ENCODE measurements around the gene YJEFN3.

The YJEFN3 gene

GRCh38 chr19:19528721-19529490, at the start of gene YJEFN3:
YJEFN3 (plus strand) TSS chr19:19528911; CDS start chr19:19528933, 22 bp downstream.
- Mint-ChIP-seq H3K27me3 (no peaks in the 10 kb centered on the region), H3K36me3 (no peaks in the 10 kb centered on the region), H3K4me3 (no peak within 1 kb of the TSS), H3K27ac (peak within 1 kb of the TSS; percentile 53), H3K9me3 (no peaks in the 10 kb centered on the region), H3K4me1 (peaks cover 9% of the 10 kb centered on the region)
- ATAC-seq (ENCODE audit: low read depth): no peak
- DNase-seq (ENCODE audit: low spot score in 2 of 2): no peak

GRCh38 chr19:19480688-19481087, 48.0 kb upstream of the YJEFN3 start:
- Mint-ChIP-seq H3K9me3 (no peaks in the 10 kb centered on the region), H3K36me3 (peaks cover 11% of the 10 kb centered on the region), H3K27me3 (no peaks in the 10 kb centered on the region), H3K4me3 (no peak overlapping the region), H3K27ac (peak overlapping the region; percentile 70), H3K4me1 (peaks cover 36% of the 10 kb centered on the region)
- DNase-seq (ENCODE audit: low spot score in 2 of 2) (no peak), ATAC-seq (ENCODE audit: low read depth) (no peak)

DNA sequence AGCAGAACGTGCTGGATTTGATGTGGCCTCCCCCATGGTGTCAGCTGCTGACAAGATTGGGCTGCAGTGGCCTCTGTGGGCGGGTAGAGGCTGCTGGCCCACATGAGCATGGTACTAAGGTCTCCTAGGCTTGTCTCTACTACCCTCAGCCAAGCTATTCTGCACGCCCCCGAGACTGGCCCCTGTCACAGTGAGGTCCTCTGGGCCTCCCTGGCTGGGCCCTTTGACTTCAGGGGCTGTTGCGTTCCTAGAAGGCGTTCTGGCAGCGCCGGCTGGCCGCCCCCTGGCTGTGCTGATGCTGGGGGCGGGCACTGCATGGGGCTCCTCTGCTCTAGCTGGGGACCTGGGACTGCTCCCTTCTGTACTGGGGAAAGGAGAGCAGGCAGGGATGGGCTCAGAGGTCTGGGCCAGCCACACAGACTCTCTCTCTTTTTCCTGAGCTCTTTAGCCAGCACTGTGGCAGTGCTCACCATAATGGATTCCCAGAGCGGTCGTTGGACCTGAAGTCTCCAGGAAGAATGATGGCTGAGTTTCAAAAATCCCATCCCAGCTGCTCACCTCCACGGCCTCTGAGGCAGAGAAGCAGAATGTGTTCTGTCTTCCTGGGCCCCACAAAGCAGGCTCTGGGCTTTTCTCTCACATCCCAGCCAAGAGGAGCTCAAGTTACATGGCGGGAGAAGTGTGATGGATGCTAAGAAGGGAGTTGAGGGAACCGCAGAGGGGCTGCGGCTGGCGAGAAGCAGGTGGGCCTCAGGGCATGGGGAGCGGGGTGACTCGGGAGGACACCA, 45.7 kb upstream of the YJEFN3 start:
- DNase-seq (ENCODE audit: low spot score in 2 of 2): no peak
- H3K4me1 Mint-ChIP-seq: peaks cover 30% of the 10 kb centered on the region
- no peak for ATAC-seq (ENCODE audit: low read depth)
- peaks cover 8% of the 10 kb centered on the region for H3K36me3 Mint-ChIP-seq
- H3K27ac Mint-ChIP-seq: peak overlapping the region; percentile 67
- no peak overlapping the region for H3K4me3 Mint-ChIP-seq
- H3K27me3 Mint-ChIP-seq: no peaks in the 10 kb centered on the region
- no peaks in the 10 kb centered on the region for H3K9me3 Mint-ChIP-seq

GRCh38 chr19:19485161-19485997, 43.3 kb upstream of the YJEFN3 start:
- no peak for DNase-seq (ENCODE audit: low spot score in 2 of 2)
- peak; percentile 33 for ATAC-seq (ENCODE audit: low read depth)
- peak overlapping the region; percentile 85 for H3K27ac Mint-ChIP-seq
- H3K4me3 Mint-ChIP-seq: no peak overlapping the region
- H3K36me3 Mint-ChIP-seq: peaks cover 6% of the 10 kb centered on the region
- no peaks in the 10 kb centered on the region for H3K9me3 Mint-ChIP-seq
- no peaks in the 10 kb centered on the region for H3K27me3 Mint-ChIP-seq
- H3K4me1 Mint-ChIP-seq: peaks cover 36% of the 10 kb centered on the region

DNA sequence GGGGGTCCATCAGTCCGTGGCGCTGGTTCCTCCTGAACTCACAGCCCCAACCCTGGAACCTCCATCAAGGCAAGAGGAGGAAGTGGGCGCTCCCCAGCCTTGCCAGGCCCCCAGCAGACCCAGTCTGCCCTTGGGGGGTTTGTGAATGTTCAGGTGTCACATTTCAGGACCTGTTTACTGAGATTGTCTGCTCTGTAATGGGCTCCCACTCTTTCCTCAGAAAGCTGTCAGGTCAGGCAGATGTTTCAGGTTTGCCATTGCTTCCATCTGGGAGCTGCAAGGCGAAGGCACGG, 42.8 kb upstream of the YJEFN3 start:
- H3K27ac Mint-ChIP-seq: no peak overlapping the region

DNA sequence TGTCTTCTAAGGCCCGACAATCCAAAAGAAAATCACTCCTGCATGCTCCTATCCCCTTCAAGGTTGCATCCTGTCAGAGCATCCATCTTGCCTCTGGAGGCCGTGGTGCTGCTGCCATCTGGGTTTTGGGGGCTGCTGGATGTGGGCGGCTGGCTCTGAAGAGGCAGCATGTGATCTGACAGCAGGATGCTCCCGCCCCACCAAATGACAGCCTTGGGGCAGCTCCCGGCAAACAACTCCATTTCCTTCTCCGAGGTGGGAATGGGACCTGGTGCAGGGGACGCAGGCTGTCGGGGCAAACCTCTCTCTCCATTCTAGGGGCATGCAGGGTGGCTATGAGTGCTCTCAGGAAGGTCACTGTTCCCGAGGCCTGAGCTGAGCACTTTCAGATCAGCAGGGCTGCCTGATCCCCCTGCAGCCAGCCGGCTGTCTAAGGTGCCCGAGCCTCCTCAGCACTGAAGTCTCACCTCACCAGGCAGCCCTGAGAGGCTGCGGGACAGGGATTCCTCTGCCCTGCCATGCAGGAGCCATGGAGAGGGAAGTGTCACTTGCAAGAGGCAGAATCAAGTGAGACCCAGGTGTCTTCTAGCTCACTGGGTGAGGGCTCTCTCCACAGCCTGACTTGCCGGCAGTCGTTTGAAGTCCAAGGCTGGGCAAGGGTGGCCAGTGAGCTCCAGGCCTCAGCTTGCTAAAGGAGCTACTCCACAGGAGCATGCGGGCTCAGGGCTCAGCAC, 42.2 kb upstream of the YJEFN3 start:
- no peaks in the 10 kb centered on the region for H3K9me3 Mint-ChIP-seq
- peaks cover 35% of the 10 kb centered on the region for H3K4me1 Mint-ChIP-seq
- no peak for ATAC-seq (ENCODE audit: low read depth)
- peak overlapping the region; percentile 97 for H3K27ac Mint-ChIP-seq
- H3K27me3 Mint-ChIP-seq: no peaks in the 10 kb centered on the region
- no peak for DNase-seq (ENCODE audit: low spot score in 2 of 2)
- peaks cover 6% of the 10 kb centered on the region for H3K36me3 Mint-ChIP-seq
- no peak overlapping the region for H3K4me3 Mint-ChIP-seq

More for the DNA sequence above, 42.8 kb upstream of the YJEFN3 start:
- DNase-seq (ENCODE audit: low spot score in 2 of 2) (no peak), ATAC-seq (ENCODE audit: low read depth) (no peak)
- H3K27me3 Mint-ChIP-seq: no peaks in the 10 kb centered on the region
- no peaks in the 10 kb centered on the region for H3K9me3 Mint-ChIP-seq
- no peak overlapping the region for H3K4me3 Mint-ChIP-seq
- peaks cover 37% of the 10 kb centered on the region for H3K4me1 Mint-ChIP-seq
- peaks cover 6% of the 10 kb centered on the region for H3K36me3 Mint-ChIP-seq

- Mint-ChIP-seq H3K4me1 (peaks cover 35% of the 10 kb centered on the region), H3K36me3 (peaks cover 6% of the 10 kb centered on the region), H3K27me3 (no peaks in the 10 kb centered on the region), H3K4me3 (no peak overlapping the region), H3K9me3 (no peaks in the 10 kb centered on the region), H3K27ac (peak overlapping the region; percentile 97)
- DNase-seq (ENCODE audit: low spot score in 2 of 2) (no peak), ATAC-seq (ENCODE audit: low read depth) (no peak)
Observed at GRCh38 chr19:19487077-19487949, 41.4 kb upstream of the YJEFN3 start.

DNA sequence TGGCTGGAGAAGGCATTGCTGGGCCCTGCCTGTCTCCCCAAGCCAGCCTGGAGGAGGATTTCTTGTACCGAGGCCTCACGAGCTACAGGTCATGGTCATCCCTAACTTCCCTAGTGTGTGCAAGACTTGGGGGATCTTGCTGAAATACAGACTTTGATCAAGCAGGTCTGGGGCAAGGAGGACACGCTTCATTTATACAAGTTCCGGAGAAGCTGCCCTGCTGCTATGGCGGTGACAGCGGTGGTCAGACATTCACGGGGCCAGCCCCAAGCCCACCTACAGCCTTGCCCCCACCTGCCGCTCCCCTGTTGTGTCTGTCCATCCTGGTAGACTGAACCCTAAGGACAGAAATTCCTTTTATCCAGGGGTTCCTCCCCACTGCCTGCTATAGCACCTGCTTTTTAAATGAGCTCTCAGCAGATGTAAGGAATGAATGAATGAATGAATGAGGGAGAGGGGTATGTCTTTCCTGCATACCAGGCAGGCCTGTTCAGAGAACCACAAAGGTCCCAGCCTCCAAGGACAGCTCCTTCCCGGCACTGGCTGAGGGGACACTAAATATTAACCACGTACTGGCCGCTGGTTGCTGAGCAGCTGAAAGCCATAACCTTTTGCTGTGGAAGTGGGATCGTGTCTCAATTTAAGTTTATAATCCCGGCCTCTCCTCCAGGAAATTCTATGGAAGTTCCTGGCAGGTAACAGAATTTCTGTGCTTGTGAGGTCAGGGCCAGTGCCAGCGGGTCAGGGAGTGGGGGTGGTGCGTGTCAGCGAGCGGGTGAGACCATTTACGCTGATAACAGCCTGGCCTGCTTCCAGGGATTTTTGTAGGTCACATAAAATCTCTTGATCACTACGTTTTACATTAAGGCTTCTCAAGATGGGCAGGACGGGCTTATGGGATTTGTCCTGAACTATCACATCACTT, 40.5 kb upstream of the YJEFN3 start:
- H3K27me3 Mint-ChIP-seq: no peaks in the 10 kb centered on the region
- ATAC-seq (ENCODE audit: low read depth) (no peak), DNase-seq (ENCODE audit: low spot score in 2 of 2) (no peak)
- H3K27ac Mint-ChIP-seq: peak overlapping the region; percentile 97
- peaks cover 30% of the 10 kb centered on the region for H3K4me1 Mint-ChIP-seq
- H3K36me3 Mint-ChIP-seq: peaks cover 4% of the 10 kb centered on the region
- H3K9me3 Mint-ChIP-seq: no peaks in the 10 kb centered on the region
- no peak overlapping the region for H3K4me3 Mint-ChIP-seq

DNA sequence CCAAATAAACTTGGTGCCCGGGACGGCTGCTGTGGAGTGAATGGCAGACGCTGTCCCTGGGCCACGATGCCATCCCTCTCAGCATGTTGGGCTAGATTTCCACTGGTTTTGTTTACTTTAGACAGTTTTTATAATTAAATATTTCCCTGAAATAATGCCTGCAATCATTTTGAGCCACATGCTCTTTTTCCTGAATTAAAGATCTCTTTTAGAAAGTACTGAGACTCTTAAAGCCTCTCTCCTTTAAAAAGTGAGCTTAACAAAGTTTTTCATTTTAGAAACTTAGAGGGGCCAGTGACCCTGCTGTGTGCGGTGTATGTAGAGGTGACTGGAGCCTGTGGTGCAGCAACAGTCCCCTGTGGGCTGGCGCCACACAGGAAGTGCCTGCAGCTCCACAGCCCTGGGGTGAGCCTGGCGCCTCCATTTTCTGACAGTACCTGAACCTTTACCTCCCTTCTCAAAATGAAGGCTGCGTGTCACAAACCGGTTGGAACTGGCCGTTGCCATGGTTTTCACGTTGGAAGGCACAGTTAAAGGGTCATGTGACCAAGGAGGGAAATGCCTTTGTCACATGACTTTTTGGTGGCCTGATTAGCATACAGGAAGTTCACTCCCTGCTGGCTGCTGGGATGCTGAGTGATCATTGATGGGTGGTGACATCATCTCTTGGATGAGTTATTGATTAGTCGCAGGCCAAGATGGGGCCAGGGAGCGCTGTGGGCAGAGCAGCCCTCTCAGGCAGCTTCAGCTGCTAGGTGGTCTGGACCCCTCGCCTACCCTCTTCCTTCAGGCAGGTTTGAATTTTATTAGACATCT, 39.6 kb upstream of the YJEFN3 start:
- peaks cover 3% of the 10 kb centered on the region for H3K36me3 Mint-ChIP-seq
- peak overlapping the region; percentile 59 for H3K4me3 Mint-ChIP-seq
- H3K4me1 Mint-ChIP-seq: peaks cover 28% of the 10 kb centered on the region
- peak overlapping the region; percentile 97 for H3K27ac Mint-ChIP-seq
- DNase-seq (ENCODE audit: low spot score in 2 of 2): peak; percentile 71 to 75
- no peaks in the 10 kb centered on the region for H3K9me3 Mint-ChIP-seq
- peak; percentile 85 for ATAC-seq (ENCODE audit: low read depth)
- H3K27me3 Mint-ChIP-seq: no peaks in the 10 kb centered on the region

- Mint-ChIP-seq H3K27me3 (no peaks in the 10 kb centered on the region), H3K27ac (peak overlapping the region; percentile 97), H3K36me3 (peaks cover 6% of the 10 kb centered on the region), H3K4me3 (peak overlapping the region; percentile 59), H3K4me1 (peaks cover 25% of the 10 kb centered on the region), H3K9me3 (no peaks in the 10 kb centered on the region)
- no peak for DNase-seq (ENCODE audit: low spot score in 2 of 2)
- peak; percentile 8 for ATAC-seq (ENCODE audit: low read depth)
Observed at GRCh38 chr19:19489804-19490204, 38.9 kb upstream of the YJEFN3 start.

DNA sequence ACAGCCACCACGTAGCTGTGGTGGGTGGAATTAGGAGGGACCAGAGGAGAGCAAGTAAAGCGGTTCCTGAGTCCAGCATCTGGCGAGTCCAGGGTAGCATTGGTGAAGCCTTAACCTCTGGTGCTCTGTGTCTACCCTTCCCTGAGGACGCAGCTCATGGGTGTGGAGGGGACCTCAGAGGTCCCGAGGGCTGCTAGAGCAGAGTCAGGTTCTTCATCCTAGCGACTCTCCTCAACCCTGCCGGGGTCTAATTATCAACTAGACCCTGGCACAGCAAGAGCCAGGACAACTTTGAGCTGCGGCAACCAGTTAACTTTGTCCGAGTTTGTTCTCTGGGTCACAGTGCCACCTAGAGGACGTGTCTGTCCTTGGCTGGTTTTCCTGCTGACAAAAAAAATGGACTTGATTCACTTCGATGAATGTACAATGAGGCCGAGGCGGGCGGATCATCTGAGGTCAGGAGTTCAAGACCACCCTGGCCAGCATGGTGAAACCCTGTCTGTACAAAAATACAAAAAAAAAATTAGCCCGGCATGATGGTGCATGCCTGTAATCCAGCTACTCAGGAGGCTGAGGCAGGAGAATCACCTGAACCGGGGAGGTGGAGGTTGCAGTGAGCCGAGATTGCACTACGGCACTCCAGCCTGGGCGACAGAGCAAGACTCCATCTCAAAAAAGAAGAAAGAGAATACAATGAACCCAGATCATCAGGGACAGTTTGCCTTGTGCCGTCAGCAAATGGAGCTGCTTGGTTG, 38.3 kb upstream of the YJEFN3 start:
- Mint-ChIP-seq H3K36me3 (peaks cover 7% of the 10 kb centered on the region), H3K9me3 (no peaks in the 10 kb centered on the region), H3K4me3 (no peak overlapping the region), H3K4me1 (peaks cover 20% of the 10 kb centered on the region), H3K27me3 (no peaks in the 10 kb centered on the region), H3K27ac (peak overlapping the region; percentile 97)
- ATAC-seq (ENCODE audit: low read depth): peak; percentile 37
- DNase-seq (ENCODE audit: low spot score in 2 of 2): peak; percentile 79 to 80
